Measurements from ENCODE around the gene NAB2. TPM values are rescaled to one million over a fixed set of nuclear protein-coding genes. Genes with fewer than 3 reads are reported as not detected.
"Not testable (repeated sequence)": the region's sequence is repeated elsewhere in the genome, so short reads cannot be mapped to it uniquely, and the experiment has no call there.

The NAB2 gene
- total RNA-seq, 1 experiment from 2014 or later, result 16.3 TPM

- no peak for DNase-seq (ENCODE audit: extremely low read depth, low read depth)
These were observed 24.8 kb upstream of the NAB2 start for GRCh38 chr12:57063991-57064685.

GRCh38 chr12:57066245-57066644, 22.7 kb upstream of the NAB2 start:
- no peak for DNase-seq (ENCODE audit: extremely low read depth, low read depth)

- DNase-seq (ENCODE audit: extremely low read depth, low read depth), result peak; percentile 78
These were observed 19.4 kb upstream of the NAB2 start for GRCh38 chr12:57069523-57069922.

GRCh38 chr12:57072661-57073060, 16.3 kb upstream of the NAB2 start:
- DNase-seq (ENCODE audit: extremely low read depth, low read depth), result no peak

GRCh38 chr12:57073566-57074450, 15.1 kb upstream of the NAB2 start:
- not testable (repeated sequence) for DNase-seq (ENCODE audit: extremely low read depth, low read depth)

- DNase-seq (ENCODE audit: extremely low read depth, low read depth), result peak; percentile 100
These were observed 10.2 kb upstream of the NAB2 start, which contains the start of gene NEMP1 for GRCh38 chr12:57078519-57079404. Gene NEMP1 (minus strand): TSS chr12:57078791. CDS start chr12:57078745, 46 bp downstream.

- no peak for DNase-seq (ENCODE audit: extremely low read depth, low read depth)
These were observed 9.1 kb upstream of the NAB2 start for GRCh38 chr12:57079821-57080220.

- no peak for DNase-seq (ENCODE audit: extremely low read depth, low read depth)
These were observed 8.1 kb upstream of the NAB2 start for GRCh38 chr12:57080855-57081254.

GRCh38 chr12:57085999-57086492, 2.9 kb upstream of the NAB2 start:
- no peak for DNase-seq (ENCODE audit: extremely low read depth, low read depth)

- no peak for DNase-seq (ENCODE audit: extremely low read depth, low read depth)
These were observed 2.4 kb upstream of the NAB2 start for GRCh38 chr12:57086493-57087009.

GRCh38 chr12:57087010-57087690, 1.8 kb upstream of the NAB2 start:
- DNase-seq (ENCODE audit: extremely low read depth, low read depth), result peak; percentile 79

GRCh38 chr12:57087691-57088353, 1.1 kb upstream of the NAB2 start:
- peak; percentile 83 for DNase-seq (ENCODE audit: extremely low read depth, low read depth)

GRCh38 chr12:57089271-57090245, 644 bp downstream of the NAB2 start:
- DNase-seq (ENCODE audit: extremely low read depth, low read depth), result no peak

GRCh38 chr12:57090490-57090889, 1.6 kb downstream of the NAB2 start:
- DNase-seq (ENCODE audit: extremely low read depth, low read depth), result no peak

GRCh38 chr12:57090924-57091637, 2.2 kb downstream of the NAB2 start:
- no peak for DNase-seq (ENCODE audit: extremely low read depth, low read depth)

- DNase-seq (ENCODE audit: extremely low read depth, low read depth), result no peak
These were observed 3.0 kb downstream of the NAB2 start for GRCh38 chr12:57091638-57092528.

- no peak for DNase-seq (ENCODE audit: extremely low read depth, low read depth)
These were observed 3.6 kb downstream of the NAB2 start for GRCh38 chr12:57092529-57092862.

Data from NCI-H460 (cell line).